WTC11 (cell line): ENCODE results near the gene PPDPF. TPM values are rescaled to one million over a fixed set of nuclear protein-coding genes. Genes with fewer than 3 reads are reported as not detected.

Experiments
- ATAC-seq: fragments of 200-7000 bp; cut with Tn5 transposase; 2 replicates; pipeline ENCODE4 v1.10.0; 2021; ENCODE audit warnings: mild to moderate bottlenecking, moderate library complexity
- CTCF ChIA-PET: fragments of 300-600 bp; sonication (Branson Sonifier 250); formaldehyde crosslinking; loops from one replicate; lab custom pipeline; 2021; ENCODE audit warnings: antibody characterized with exemption; lab: Charles Lee
- POLR2A ChIA-PET: fragments of 350-600 bp; sonication (Branson Sonifier 250); formaldehyde crosslinking; loops from one replicate; lab custom pipeline; 2021; ENCODE audit warnings: antibody characterized with exemption; lab: Charles Lee
- DNase-seq: peaks from one replicate; pipeline ENCODE4 v3.0.0; 2021; ENCODE audit warnings: low spot score
- H3K27ac Mint-ChIP-seq: 2 replicates; pipeline ENCODE4 v1.8.0; 2021; ENCODE audit warnings: mixed read lengths
- H3K27me3 Mint-ChIP-seq: 2 replicates; pipeline ENCODE4 v1.8.0; 2021; ENCODE audit warnings: low read depth, mild to moderate bottlenecking, moderate library complexity, mixed read lengths
- H3K36me3 Mint-ChIP-seq: 2 replicates; pipeline ENCODE4 v1.8.0; 2021; ENCODE audit warnings: mixed read lengths
- H3K4me1 Mint-ChIP-seq: 2 replicates; pipeline ENCODE4 v1.8.0; 2022; ENCODE audit warnings: mixed read lengths
- H3K4me3 Mint-ChIP-seq: 2 replicates; pipeline ENCODE4 v1.8.0; 2021; ENCODE audit warnings: mild to moderate bottlenecking, moderate library complexity, mixed read lengths
- H3K9me3 Mint-ChIP-seq: 2 replicates; pipeline ENCODE4 v1.8.0; 2021; ENCODE audit warnings: mixed read lengths
- EMX1 ChIP-seq: fragments of 250-450 bp; sonication (Bioruptor Pico); IDR thresholded peaks from 2 replicates; pipeline ENCODE4 v1.8.0; 2021; ENCODE audit warnings: mild to moderate bottlenecking
- ESRRA ChIP-seq: sonication (generic); formaldehyde crosslinking; IDR thresholded peaks from 2 replicates; pipeline ENCODE4 v1.8.1; 2022; ENCODE audit warnings: mild to moderate bottlenecking, missing genetic modification reagents, borderline replicate concordance
- JAZF1 ChIP-seq: fragments of 250-450 bp; sonication (Bioruptor Pico); IDR thresholded peaks from 2 replicates; pipeline ENCODE4 v1.9.0; 2021; ENCODE audit warnings: moderate library complexity, mild to moderate bottlenecking, inconsistent platforms
- JUN ChIP-seq: sonication (generic); formaldehyde crosslinking; IDR thresholded peaks from 2 replicates; pipeline ENCODE4 v1.8.0; 2023; ENCODE audit warnings: mild to moderate bottlenecking, missing genetic modification reagents
- KAT7 ChIP-seq: sonication (generic); formaldehyde crosslinking; IDR thresholded peaks from 2 replicates; pipeline ENCODE4 v1.8.1; 2023; ENCODE audit warnings: missing genetic modification reagents, mild to moderate bottlenecking, borderline replicate concordance
- NFATC4 ChIP-seq: fragments of 250-450 bp; sonication (Bioruptor Pico); IDR thresholded peaks from 2 replicates; pipeline ENCODE4 v1.9.0; 2021; ENCODE audit warnings: mild to moderate bottlenecking
- NFE2L1 ChIP-seq: sonication (generic); formaldehyde crosslinking; IDR thresholded peaks from 2 replicates; pipeline ENCODE4 v1.8.1; 2023; ENCODE audit warnings: missing genetic modification reagents
- NFYB ChIP-seq: sonication (generic); formaldehyde crosslinking; conservative IDR thresholded peaks from 2 replicates; pipeline ENCODE4 v1.8.0; 2022; ENCODE audit warnings: low read depth, missing genetic modification reagents
- SMAD3 ChIP-seq: sonication (generic); formaldehyde crosslinking; IDR thresholded peaks from 2 replicates; pipeline ENCODE4 v1.8.0; 2022; ENCODE audit warnings: missing genetic modification reagents, mild to moderate bottlenecking, borderline replicate concordance
- ZNF138 ChIP-seq: sonication (generic); formaldehyde crosslinking; conservative IDR thresholded peaks from 2 replicates; pipeline ENCODE4 v1.8.1; 2022; ENCODE audit warnings: mild to moderate bottlenecking, moderate library complexity, missing genetic modification reagents
- ZNF396 ChIP-seq: fragments of 250-450 bp; sonication (Bioruptor Pico); IDR thresholded peaks from 2 replicates; pipeline ENCODE4 v1.8.0; 2021; ENCODE audit warnings: mild to moderate bottlenecking, moderate library complexity, borderline replicate concordance
- ZNF671 ChIP-seq: fragments of 250-450 bp; sonication (Bioruptor Pico); IDR thresholded peaks from 2 replicates; pipeline ENCODE4 v1.8.0; 2021; ENCODE audit warnings: mild to moderate bottlenecking
- total RNA-seq: library from RNA; stranded (reverse); gene quantifications from 3 replicates; pipeline ENCODE4 v1.2.3, GENCODE V29; 2021
- TF ChIP-seq, protein P1 (sequence below): fragments of 250-450 bp; sonication (Bioruptor Pico); IDR thresholded peaks from 2 replicates; pipeline ENCODE4 v1.8.0; 2021; ENCODE audit warnings: mild to moderate bottlenecking
- TF ChIP-seq, protein P2 (sequence below): sonication (generic); formaldehyde crosslinking; conservative IDR thresholded peaks from 2 replicates; pipeline ENCODE4 v1.8.1; 2022; ENCODE audit warnings: mild to moderate bottlenecking, missing genetic modification reagents
- TF ChIP-seq, protein P3 (sequence below): sonication (generic); formaldehyde crosslinking; IDR thresholded peaks from 2 replicates; pipeline ENCODE4 v1.8.0; 2023; ENCODE audit warnings: missing genetic modification reagents, mild to moderate bottlenecking, borderline replicate concordance
- TF ChIP-seq, protein P4 (sequence below): fragments of 200-600 bp; IDR thresholded peaks from 2 replicates; pipeline ENCODE4 v1.8.0; 2022; ENCODE audit warnings: antibody characterized with exemption
- TF ChIP-seq, protein P5 (sequence below): fragments of 250-450 bp; sonication (Bioruptor Pico); IDR thresholded peaks from 2 replicates; pipeline ENCODE4 v1.9.0; 2021; ENCODE audit warnings: mild to moderate bottlenecking
- TF ChIP-seq, protein P6 (sequence below): sonication (generic); formaldehyde crosslinking; IDR thresholded peaks from 2 replicates; pipeline ENCODE4 v1.8.1; 2022; ENCODE audit warnings: mild to moderate bottlenecking, moderate library complexity, missing genetic modification reagents
- TF ChIP-seq, protein P7 (sequence below): sonication (generic); formaldehyde crosslinking; IDR thresholded peaks from 2 replicates; pipeline ENCODE4 v1.8.1; 2022; ENCODE audit warnings: mild to moderate bottlenecking, missing genetic modification reagents, moderate library complexity, borderline replicate concordance
- TF ChIP-seq, protein P8 (sequence below): sonication (generic); formaldehyde crosslinking; IDR thresholded peaks from 2 replicates; pipeline ENCODE4 v1.8.0; 2022; ENCODE audit warnings: mild to moderate bottlenecking, missing genetic modification reagents

PPDPF gene
- total RNA-seq, 1 experiment from 2014 or later, result 170 TPM

DNA sequence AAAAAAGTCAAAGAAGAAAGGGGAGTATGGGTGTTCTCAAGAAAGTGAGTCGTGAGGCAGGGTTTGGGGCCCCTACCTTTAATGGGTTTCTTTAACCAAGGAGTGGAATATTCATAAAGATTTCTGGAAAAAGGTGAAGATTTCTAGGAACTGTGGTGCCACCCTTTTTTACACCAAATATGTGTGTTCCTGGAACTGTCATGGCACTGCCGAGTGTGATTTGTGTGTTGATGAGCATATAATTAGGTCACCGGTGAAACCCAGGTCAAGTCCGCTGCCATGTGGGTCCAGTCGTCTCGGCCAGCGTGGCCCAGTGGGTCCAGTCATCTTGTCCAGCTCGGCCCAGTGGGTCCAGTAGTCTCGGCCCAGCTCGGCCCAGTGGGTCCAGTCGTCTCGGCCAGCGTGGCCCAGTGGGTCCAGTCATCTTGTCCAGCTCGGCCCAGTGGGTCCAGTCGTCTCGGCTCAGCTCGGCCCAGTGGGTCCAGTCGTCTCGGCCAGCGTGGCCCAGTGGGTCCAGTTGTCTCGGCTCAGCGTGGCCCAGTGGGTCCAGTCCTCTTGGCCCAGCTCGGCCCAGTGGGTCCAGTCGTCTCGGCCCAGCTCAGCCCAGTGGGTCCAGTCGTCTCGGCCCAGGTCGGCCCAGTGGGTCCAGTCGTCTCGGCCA lies 13.4 kb upstream of the PPDPF start:
- H3K36me3 Mint-ChIP-seq, result 0 out of 2 replicates have a peak, but pooled peaks cover 2% of the 10 kb centered on the region
- no peaks in the 10 kb centered on the region for H3K4me1 Mint-ChIP-seq
- peaks cover 10% of the 10 kb centered on the region for H3K9me3 Mint-ChIP-seq
- peaks cover 22% of the 10 kb centered on the region for H3K27me3 Mint-ChIP-seq
- H3K4me3 Mint-ChIP-seq, result no peak overlapping the region
- TF ChIP-seq, protein P1, sequence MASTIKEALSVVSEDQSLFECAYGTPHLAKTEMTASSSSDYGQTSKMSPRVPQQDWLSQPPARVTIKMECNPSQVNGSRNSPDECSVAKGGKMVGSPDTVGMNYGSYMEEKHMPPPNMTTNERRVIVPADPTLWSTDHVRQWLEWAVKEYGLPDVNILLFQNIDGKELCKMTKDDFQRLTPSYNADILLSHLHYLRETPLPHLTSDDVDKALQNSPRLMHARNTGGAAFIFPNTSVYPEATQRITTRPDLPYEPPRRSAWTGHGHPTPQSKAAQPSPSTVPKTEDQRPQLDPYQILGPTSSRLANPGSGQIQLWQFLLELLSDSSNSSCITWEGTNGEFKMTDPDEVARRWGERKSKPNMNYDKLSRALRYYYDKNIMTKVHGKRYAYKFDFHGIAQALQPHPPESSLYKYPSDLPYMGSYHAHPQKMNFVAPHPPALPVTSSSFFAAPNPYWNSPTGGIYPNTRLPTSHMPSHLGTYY, result no peak
- TF ChIP-seq NFE2L1 (CRISPR knock-in tag), result no peak
- TF ChIP-seq NFYB (CRISPR knock-in tag), result no peak
- no peak for TF ChIP-seq ZNF138 (CRISPR knock-in tag)
- ChIA-PET CTCF (interaction anchor here (1.2 to 2.2 kb wide), 2 partner anchors 11 to 30 kb away, joined by 3 to 6 read pairs; partner anchors contain the start of gene PTK6), POLR2A (no interaction called here)
- ATAC-seq (no peak), DNase-seq (no peak)
- H3K27ac Mint-ChIP-seq, result no peak overlapping the region

DNA sequence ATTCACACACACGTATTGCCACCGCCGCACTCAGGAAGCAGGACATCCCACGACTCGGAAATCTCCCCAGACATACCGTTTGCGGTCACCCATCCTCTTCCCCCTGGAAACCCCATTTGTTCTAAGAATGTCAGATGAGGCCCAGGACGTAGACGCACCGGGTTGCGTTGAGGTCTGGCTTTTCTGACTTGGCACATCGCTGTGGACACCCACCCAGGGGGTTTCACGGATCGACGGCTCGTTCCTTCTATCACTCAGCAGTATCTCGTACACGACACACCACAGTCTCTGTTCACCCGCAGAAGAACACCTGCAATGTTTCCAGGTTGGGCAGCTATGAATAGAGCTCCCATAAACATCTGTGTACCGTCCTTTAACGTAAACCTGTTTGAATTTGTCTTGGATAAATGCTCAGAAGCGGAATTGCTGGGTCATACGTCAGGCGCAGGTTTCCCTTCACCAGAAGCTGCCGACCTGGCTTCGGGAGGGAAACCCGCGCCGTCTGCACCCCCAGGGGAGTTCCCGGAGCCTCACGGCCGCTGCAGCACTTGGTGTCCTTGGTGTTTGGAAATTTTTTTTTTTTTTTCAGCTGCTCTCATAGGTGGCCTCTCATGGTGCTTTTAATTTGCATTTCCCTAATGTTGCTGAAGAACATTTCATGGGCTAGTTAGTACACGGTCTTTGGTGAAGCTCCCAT lies 12.3 kb upstream of the PPDPF start:
- Mint-ChIP-seq H3K27me3 (peaks cover 27% of the 10 kb centered on the region), H3K4me1 (no peaks in the 10 kb centered on the region), H3K27ac (no peak overlapping the region), H3K36me3 (0 out of 2 replicates have a peak, but pooled peaks cover 2% of the 10 kb centered on the region), H3K4me3 (no peak overlapping the region), H3K9me3 (peaks cover 10% of the 10 kb centered on the region)
- no peak for DNase-seq
- ChIA-PET CTCF (interaction anchor here (0.6 to 2.2 kb wide), 3 partner anchors 11 to 675 kb away, joined by 3 to 6 read pairs (median 3); no protein-coding TSS in a partner anchor), POLR2A (interaction anchor here (0.6 to 0.7 kb wide), 2 partner anchors 28 to 231 kb away, joined by 3 to 5 read pairs; no protein-coding TSS in a partner anchor)
- no peak for ATAC-seq
- TF ChIP-seq JAZF1 (CRISPR knock-in tag) (no peak), JUN (no peak), ZNF671 (CRISPR knock-in tag) (no peak), ZNF396 (CRISPR knock-in tag) (no peak), ESRRA (CRISPR knock-in tag) (no peak), EMX1 (CRISPR knock-in tag) (no peak), SMAD3 (CRISPR knock-in tag) (no peak), NFATC4 (CRISPR knock-in tag) (no peak), KAT7 (CRISPR knock-in tag) (no peak)
- TF ChIP-seq, protein P2, sequence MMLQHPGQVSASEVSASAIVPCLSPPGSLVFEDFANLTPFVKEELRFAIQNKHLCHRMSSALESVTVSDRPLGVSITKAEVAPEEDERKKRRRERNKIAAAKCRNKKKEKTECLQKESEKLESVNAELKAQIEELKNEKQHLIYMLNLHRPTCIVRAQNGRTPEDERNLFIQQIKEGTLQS (CRISPR knock-in tag), result no peak
- TF ChIP-seq, protein P3, sequence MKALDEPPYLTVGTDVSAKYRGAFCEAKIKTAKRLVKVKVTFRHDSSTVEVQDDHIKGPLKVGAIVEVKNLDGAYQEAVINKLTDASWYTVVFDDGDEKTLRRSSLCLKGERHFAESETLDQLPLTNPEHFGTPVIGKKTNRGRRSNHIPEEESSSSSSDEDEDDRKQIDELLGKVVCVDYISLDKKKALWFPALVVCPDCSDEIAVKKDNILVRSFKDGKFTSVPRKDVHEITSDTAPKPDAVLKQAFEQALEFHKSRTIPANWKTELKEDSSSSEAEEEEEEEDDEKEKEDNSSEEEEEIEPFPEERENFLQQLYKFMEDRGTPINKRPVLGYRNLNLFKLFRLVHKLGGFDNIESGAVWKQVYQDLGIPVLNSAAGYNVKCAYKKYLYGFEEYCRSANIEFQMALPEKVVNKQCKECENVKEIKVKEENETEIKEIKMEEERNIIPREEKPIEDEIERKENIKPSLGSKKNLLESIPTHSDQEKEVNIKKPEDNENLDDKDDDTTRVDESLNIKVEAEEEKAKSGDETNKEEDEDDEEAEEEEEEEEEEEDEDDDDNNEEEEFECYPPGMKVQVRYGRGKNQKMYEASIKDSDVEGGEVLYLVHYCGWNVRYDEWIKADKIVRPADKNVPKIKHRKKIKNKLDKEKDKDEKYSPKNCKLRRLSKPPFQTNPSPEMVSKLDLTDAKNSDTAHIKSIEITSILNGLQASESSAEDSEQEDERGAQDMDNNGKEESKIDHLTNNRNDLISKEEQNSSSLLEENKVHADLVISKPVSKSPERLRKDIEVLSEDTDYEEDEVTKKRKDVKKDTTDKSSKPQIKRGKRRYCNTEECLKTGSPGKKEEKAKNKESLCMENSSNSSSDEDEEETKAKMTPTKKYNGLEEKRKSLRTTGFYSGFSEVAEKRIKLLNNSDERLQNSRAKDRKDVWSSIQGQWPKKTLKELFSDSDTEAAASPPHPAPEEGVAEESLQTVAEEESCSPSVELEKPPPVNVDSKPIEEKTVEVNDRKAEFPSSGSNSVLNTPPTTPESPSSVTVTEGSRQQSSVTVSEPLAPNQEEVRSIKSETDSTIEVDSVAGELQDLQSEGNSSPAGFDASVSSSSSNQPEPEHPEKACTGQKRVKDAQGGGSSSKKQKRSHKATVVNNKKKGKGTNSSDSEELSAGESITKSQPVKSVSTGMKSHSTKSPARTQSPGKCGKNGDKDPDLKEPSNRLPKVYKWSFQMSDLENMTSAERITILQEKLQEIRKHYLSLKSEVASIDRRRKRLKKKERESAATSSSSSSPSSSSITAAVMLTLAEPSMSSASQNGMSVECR (CRISPR knock-in tag), result no peak
- TF ChIP-seq, protein P4, sequence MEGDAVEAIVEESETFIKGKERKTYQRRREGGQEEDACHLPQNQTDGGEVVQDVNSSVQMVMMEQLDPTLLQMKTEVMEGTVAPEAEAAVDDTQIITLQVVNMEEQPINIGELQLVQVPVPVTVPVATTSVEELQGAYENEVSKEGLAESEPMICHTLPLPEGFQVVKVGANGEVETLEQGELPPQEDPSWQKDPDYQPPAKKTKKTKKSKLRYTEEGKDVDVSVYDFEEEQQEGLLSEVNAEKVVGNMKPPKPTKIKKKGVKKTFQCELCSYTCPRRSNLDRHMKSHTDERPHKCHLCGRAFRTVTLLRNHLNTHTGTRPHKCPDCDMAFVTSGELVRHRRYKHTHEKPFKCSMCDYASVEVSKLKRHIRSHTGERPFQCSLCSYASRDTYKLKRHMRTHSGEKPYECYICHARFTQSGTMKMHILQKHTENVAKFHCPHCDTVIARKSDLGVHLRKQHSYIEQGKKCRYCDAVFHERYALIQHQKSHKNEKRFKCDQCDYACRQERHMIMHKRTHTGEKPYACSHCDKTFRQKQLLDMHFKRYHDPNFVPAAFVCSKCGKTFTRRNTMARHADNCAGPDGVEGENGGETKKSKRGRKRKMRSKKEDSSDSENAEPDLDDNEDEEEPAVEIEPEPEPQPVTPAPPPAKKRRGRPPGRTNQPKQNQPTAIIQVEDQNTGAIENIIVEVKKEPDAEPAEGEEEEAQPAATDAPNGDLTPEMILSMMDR, result no peak
- TF ChIP-seq, protein P5, sequence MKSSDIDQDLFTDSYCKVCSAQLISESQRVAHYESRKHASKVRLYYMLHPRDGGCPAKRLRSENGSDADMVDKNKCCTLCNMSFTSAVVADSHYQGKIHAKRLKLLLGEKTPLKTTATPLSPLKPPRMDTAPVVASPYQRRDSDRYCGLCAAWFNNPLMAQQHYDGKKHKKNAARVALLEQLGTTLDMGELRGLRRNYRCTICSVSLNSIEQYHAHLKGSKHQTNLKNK, result no peak
- TF ChIP-seq, protein P6, sequence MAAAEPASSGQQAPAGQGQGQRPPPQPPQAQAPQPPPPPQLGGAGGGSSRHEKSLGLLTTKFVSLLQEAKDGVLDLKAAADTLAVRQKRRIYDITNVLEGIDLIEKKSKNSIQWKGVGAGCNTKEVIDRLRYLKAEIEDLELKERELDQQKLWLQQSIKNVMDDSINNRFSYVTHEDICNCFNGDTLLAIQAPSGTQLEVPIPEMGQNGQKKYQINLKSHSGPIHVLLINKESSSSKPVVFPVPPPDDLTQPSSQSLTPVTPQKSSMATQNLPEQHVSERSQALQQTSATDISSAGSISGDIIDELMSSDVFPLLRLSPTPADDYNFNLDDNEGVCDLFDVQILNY (CRISPR knock-in tag), result no peak
- TF ChIP-seq, protein P7, sequence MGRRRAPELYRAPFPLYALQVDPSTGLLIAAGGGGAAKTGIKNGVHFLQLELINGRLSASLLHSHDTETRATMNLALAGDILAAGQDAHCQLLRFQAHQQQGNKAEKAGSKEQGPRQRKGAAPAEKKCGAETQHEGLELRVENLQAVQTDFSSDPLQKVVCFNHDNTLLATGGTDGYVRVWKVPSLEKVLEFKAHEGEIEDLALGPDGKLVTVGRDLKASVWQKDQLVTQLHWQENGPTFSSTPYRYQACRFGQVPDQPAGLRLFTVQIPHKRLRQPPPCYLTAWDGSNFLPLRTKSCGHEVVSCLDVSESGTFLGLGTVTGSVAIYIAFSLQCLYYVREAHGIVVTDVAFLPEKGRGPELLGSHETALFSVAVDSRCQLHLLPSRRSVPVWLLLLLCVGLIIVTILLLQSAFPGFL, result no peak
- TF ChIP-seq, protein P8, sequence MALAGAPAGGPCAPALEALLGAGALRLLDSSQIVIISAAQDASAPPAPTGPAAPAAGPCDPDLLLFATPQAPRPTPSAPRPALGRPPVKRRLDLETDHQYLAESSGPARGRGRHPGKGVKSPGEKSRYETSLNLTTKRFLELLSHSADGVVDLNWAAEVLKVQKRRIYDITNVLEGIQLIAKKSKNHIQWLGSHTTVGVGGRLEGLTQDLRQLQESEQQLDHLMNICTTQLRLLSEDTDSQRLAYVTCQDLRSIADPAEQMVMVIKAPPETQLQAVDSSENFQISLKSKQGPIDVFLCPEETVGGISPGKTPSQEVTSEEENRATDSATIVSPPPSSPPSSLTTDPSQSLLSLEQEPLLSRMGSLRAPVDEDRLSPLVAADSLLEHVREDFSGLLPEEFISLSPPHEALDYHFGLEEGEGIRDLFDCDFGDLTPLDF (CRISPR knock-in tag), result no peak
- TF ChIP-seq, protein P1, result no peak
